HG03139 (cell line): ENCODE measurements around the gene BRICD5.
"Not testable (repeated sequence)": the region's sequence is repeated elsewhere in the genome, so short reads cannot be mapped to it uniquely, and the experiment has no call there.

Source experiments
- ATAC-seq: cut with Tn5 transposase; IDR thresholded peaks from one replicate; pipeline ENCODE4 v1.9.1; 2021; ENCODE audit not compliant: unreplicated experiment

BRICD5 gene

DNA sequence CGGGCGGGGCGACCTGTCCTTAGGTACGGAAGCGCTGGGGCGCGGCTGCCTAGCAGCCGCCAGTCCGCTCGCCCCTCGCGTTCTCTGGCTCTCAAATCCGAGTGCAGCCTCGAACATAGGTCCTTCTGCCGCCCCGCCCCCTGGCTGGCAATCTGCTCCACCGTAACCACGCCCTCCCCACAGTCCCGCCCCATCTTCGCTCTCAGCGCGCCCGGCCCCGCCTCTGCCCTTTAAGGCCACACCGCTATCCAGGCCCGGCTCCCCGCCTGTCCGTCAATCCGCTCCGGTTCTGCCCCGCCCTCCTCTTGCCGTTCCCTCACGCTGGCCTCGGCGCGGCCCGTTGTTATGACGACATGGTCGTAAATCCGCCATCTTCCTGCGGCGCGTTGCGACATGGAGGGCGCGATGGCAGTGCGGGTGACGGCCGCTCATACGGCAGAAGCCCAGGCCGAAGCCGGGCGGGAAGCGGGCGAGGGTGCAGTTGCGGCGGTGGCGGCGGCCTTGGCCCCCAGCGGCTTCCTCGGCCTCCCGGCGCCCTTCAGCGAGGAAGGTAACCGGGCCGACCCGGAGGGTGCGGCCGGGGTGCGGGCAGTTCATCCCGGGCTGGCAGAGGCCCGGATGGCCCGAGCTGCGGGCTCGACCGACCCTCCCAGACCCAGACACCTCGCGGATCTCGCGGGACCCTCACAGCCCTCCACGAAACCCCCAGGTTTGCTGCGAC is 12.7 kb upstream of the BRICD5 start, which contains the start of gene E4F1:
Gene E4F1, plus strand, starts transcription at position 371 of the 721 bp plus-strand sequence. Its CDS starts 23 bp downstream, at position 394.
- ATAC-seq, result peak; percentile 91

DNA sequence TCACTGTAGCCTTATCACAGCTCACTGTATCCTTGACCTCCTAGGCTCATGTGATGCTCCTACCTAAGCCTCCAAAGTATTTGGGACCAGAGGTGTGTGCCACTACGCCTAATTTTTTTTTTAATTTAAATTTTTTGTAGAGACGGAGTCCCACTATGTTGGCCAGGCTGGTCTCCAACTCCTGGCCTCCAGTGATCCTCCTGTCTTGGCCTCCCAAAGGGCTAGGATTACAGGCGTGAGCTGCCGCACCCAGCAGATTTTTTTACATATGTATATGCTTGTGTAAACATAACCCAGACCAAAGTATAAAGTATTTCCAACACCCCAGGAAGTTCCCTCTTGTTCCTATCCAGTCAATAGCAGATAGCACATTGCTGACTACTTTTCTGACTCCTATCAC is 5.7 kb upstream of the BRICD5 start:
- ATAC-seq, result no peak

DNA sequence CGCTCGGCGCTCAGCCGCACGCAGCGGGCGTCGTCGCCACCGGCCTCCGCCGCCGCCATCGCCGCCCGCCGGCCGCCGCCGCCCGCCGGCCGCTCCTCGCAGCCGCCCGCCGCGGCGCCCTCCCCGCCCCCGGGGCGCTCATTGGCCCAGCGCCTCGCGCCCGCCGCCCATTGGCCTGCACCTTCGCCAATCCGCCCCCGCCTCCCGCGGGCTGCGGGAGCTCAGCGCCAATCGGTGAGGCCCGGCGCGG is 4.0 kb upstream of the BRICD5 start, which contains the start of gene PGP:
Gene PGP, minus strand, starts transcription at position 122 of the 250 bp plus-strand sequence. Its CDS starts 63 bp downstream, at position 59.
- peak; percentile 82 for ATAC-seq

- no peak for ATAC-seq
Measured at GRCh38 chr16:2213817-2214718, 3.4 kb upstream of the BRICD5 start.

DNA sequence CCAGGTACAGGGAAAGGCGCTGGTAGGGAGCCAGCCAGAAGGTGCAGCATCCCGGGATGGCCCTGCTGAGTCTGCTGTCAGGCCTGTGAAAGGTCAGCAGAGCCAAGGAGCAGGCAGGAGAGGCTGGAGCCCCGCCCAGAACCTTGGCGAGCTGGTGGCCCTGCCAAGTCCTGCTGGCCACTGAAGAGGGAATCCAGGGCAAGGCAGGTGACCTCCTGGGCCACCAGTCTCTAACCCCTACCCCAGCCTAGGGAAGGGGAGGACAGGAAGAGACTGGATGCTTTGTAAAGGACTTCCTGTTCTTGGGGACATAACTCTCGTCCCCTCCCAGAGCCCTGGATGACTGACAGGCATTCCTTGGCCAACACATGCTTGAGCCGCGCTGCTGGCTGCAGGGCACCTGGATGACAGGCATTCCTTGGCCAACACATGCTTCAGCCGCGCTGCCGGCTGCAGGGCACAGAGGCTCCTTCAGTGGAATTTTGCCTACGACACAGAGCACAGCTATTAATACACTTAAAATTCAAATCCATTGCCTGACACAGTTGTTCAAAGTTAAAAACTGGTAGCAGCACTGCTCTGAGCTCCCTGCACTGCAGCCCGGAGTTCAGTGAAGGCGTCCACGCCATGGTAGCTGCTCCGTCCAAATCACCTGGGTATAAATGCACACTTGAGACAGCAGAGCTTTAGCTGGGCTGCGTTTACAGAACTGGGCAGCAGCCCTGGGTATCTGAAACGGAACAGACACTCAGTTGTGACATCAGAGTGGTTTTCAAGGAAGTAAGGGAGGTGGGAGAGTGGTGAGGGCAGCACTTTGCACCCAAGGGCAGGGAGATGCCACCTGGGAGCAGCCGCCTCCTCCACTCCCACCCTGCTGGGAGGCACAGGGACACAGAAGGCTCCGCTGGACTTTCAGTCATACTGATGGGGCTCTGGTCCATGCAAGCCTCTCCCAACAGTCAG is 2.0 kb upstream of the BRICD5 start:
- no peak for ATAC-seq

GRCh38 chr16:2211923-2212347 is 1.3 kb upstream of the BRICD5 start:
- no peak for ATAC-seq

- ATAC-seq, result no peak
Measured at GRCh38 chr16:2210009-2210332, 692 bp downstream of the BRICD5 start.

- ATAC-seq, result no peak
Measured at GRCh38 chr16:2209258-2210008, 1.2 kb downstream of the BRICD5 start.

DNA sequence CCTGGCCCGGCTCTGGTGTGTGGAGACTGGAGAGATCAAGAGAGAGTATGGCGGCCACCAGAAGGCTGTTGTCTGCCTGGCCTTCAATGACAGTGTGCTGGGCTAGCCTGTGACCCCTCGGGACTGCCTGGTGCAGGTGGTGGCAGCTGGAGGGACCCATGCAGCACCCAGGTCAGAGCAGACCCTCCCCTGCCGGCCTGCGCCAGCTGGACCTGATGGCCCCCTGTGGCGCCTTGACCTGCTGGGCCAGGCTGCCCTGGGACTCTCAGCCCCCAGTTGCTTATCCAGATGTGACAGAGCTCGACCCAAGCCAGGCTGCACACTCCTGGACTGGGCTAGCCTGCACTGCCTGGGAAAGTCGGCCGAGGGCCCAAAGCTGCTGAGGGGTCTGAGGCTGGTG is 1.9 kb downstream of the BRICD5 start:
- no peak for ATAC-seq

- ATAC-seq, result no peak
Measured at GRCh38 chr16:2208308-2208707, 2.4 kb downstream of the BRICD5 start.

- no peak for ATAC-seq
Measured at GRCh38 chr16:2207872-2208271, 2.8 kb downstream of the BRICD5 start.

DNA sequence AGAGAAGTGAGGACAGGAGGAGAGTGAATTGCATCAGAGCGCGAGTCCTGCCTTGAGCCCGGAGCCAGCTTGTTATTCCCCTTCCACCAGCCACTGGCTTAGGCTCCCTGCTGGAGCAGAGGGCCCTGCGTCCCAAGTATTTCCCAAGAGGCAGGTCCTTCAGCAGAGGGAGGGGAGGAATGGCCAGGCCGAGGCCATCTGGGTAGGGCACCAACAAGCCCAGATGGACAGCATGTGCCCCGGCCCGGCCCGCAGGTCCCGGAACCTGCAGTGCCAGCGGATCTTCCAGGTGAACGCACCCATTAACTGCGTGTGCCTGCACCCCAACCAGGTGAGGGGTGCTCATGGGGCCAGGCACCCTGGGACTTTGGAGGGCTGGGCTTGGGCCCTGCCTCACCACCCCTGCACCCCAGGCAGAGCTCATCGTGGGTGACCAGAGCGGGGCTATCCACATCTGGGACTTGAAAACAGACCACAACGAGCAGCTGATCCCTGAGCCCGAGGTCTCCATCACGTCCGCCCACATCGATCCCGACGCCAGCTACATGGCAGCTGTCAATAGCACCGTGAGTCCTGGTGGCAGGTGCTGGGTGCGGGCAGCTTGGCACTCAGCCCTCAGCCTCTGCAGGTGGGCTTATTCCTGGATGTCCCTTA is 3.8 kb downstream of the BRICD5 start:
- no peak for ATAC-seq

DNA sequence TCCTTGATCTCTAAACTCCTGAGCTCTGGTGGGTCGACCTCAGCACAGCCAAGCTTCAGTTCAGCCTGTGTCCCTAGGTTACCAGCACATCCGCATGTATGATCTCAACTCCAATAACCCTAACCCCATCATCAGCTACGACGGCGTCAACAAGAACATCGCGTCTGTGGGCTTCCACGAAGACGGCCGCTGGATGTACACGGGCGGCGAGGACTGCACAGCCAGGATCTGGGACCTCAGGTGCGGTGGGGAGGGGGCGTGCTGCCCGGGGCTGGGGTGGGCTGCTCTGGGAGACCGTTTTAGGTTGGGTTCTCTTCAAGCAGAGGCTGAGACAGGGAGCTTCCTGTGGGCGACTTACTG is 4.3 kb downstream of the BRICD5 start:
- no peak for ATAC-seq

GRCh38 chr16:2205967-2206313 is 4.7 kb downstream of the BRICD5 start:
- ATAC-seq, result no peak

- ATAC-seq, result peak; percentile 74
Measured at GRCh38 chr16:2205104-2205966, 5.3 kb downstream of the BRICD5 start, which contains the start of gene MLST8. Gene MLST8, plus strand, starts transcription at chr16:2205454. Its CDS starts 632 bp downstream, at chr16:2206086.

DNA sequence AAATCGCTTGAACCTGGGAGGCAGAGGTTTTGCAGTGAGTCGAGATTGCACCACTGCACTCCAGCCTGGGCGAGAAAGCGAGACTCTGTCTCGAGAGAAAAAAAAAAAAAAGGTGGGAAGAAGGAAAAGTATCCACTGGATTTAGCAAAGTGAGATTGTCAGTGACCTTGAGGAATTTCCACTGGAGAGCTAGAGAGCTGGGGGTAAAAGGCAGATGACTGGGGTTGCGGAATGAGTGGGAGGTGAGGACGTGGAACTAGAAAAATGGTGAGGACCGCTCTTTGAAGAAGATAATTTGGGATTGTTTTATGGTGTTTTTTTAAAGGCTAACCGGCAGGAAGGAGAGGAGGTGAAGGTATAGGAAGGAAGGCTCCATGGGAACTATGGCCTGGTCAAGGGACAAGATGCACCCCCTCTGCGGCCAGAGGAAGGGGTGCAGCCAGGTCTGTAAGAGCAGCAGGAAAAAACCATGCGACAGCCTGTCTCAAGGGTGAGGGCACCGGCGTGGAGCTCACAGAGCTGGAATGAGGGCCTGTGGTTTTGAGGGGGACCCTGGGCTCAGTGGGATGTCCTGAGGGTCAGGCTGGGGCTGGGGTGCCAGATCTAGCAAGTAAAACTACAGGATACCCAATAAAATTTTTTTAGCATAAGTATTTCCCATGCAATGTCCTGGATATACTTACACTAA is 6.1 kb downstream of the BRICD5 start:
- ATAC-seq, result no peak

DNA sequence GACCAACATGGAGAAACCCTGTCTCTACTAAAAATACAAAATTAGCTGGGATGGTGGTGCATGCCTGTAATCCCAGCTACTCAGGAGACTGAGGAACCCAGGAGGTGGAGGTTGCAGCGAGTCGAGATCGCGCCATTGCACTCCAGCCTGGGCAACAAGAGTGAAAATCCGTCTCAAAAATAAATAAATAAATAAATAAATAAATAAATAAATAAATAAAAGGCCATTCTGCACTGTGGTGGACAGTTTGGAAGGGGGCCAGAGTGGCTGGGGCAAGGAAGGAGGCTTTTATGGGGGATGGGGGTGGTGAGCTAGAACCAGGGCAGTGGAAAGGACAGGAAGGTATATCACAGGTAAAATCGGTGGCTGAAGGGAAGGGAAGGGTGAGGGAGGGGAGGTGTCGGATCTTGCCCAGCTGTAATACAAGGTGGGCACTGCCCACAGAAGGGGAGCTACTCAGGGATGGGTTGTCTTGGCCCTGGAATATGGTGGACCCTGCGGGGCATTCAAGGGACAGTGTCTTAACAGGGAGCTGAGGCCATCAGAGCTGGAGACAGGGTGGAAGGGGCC is 7.5 kb downstream of the BRICD5 start:
- ATAC-seq, result not testable (repeated sequence)

DNA sequence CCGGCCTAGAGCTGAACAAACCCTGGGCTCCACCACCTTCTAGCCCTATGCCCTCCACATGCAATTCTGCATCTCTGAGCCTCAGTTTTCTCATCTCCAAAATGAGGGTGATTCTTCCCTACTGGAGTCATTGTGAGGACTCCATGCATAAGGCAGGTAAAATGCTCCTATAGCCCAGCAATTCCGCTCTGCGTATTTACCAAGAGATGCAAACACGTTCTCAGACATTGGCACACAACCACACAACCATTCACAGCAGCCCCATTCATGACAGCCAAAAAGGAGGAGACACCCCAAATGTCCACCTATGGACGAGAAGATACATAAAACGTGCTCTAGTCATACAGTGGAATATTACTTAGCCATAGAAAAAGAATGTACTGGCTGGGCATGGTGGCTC is 10.3 kb downstream of the BRICD5 start:
- no peak for ATAC-seq
